GM21786 (cell line): ENCODE measurements around the gene ZSCAN26.
"Not testable (repeated sequence)": the region's sequence is repeated elsewhere in the genome, so short reads cannot be mapped to it uniquely, and the experiment has no call there.

ENCODE experiments used
- ATAC-seq: cut with Tn5 transposase; IDR thresholded peaks from one replicate; pipeline ENCODE4 v1.9.1; 2021; ENCODE audit not compliant: unreplicated experiment

The ZSCAN26 gene

GRCh38 chr6:28254121-28254519 is 12.8 kb upstream of the ZSCAN26 start:
- no peak for ATAC-seq

GRCh38 chr6:28257042-28257441 is 9.9 kb upstream of the ZSCAN26 start:
- ATAC-seq = no peak

- ATAC-seq = no peak
These were observed 7.8 kb upstream of the ZSCAN26 start, which contains the start of gene NKAPL for GRCh38 chr6:28258877-28259777. NKAPL (plus strand) TSS chr6:28259297; CDS start chr6:28259372, 75 bp downstream.

- no peak for ATAC-seq
These were observed 3.0 kb upstream of the ZSCAN26 start for GRCh38 chr6:28263922-28264321.

DNA sequence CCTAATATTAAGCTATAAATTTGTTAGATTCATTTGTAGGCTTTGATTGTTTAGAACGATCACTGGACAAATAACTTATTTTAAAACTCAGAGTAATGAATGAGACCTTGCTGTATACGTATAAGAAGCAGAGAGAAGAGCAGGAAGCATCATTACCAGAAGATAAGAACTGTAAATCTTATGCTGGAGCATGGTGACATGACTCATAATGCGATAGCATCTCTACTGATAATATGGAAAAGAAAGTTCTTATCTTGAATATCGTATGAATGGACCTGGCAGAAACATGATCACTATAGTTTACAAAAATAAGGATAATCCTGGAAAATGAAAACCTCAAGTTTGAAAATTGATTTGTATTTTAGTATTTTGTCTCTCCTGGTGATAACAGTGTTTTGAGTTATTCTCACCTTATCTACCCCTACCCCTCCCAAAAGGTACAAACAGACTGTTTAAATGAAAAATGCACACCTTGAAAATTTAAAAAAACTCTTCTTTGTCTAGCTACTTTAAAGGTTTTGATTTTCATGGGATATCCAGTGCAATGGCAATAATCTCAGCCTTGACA is 2.0 kb upstream of the ZSCAN26 start:
- no peak for ATAC-seq

DNA sequence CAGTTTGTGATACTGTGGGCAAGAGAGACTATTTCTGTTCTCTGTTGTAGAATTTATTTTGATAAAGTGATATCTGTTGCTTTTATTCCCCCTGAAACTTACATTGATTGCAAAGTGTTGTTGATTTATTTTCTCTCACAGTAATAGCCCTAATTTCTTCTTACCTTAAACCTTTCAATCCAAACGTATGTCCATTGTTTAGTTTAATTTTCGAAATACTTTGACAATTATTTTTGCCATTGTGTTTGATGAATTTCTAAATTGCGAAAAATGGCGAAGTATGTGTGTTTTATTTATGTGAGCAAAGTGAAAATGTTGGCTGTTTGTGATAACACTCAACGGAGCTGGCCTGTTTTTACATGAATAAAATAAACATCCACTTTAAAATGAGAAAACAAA is 381 bp upstream of the ZSCAN26 start:
- no peak for ATAC-seq

DNA sequence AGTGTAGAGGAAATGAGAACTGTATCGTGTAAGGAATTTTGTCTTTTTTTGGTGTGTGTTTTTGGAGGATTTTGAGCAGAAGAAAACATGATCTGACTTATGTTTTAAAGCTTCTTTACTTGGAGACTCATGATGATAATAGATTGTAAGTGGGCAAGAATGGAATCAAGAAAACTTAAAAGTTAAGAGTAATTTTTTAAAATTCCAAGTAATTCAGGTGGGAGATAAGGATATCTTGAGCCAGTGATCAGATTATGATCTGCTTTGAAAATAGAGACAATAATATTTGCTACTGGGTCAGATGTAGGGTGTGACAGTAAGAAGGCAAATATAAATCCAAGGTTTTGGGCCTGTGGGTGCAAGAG is 734 bp downstream of the ZSCAN26 start:
- no peak for ATAC-seq

DNA sequence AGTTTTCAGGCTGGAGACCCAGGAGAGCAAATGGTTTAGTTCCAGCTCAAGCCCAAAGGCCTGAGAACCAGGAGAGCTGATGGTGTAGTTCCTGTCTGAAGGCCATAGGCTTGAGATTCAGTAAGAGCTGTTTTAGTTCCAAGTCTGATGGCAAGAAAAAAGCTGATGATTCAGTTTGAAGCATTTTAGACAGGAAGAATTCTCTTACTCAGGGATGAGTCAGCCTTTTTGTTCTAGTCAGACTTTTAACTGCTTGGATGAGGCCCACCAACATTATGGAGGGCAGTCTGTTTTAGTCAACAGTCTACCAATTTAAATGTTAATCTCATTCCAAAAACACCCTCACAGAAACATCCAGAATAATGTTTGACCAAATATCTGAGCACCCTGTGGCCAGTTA is 2.5 kb downstream of the ZSCAN26 start:
- no peak for ATAC-seq

DNA sequence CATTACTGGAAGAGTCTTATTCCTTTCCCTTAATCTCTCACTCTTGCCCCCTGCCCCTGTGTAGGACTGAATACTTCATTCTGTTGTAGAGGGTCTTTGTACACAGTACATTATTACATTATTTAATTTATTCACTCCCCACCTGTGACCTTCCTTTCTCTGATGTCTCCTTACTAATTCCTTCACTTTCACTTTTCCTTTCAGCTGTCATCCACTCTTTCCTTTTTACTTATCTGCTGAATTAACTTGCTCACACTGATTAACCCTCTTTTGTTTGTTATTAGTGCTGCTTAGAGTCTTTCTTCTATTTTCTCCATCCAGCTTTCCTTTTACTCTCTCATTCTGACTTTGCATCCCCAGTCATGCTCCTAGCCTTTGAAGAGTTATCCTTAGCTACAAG is 7.9 kb downstream of the ZSCAN26 start:
- ATAC-seq = no peak

- no peak for ATAC-seq
These were observed 10.8 kb downstream of the ZSCAN26 start for GRCh38 chr6:28277746-28278145.

DNA sequence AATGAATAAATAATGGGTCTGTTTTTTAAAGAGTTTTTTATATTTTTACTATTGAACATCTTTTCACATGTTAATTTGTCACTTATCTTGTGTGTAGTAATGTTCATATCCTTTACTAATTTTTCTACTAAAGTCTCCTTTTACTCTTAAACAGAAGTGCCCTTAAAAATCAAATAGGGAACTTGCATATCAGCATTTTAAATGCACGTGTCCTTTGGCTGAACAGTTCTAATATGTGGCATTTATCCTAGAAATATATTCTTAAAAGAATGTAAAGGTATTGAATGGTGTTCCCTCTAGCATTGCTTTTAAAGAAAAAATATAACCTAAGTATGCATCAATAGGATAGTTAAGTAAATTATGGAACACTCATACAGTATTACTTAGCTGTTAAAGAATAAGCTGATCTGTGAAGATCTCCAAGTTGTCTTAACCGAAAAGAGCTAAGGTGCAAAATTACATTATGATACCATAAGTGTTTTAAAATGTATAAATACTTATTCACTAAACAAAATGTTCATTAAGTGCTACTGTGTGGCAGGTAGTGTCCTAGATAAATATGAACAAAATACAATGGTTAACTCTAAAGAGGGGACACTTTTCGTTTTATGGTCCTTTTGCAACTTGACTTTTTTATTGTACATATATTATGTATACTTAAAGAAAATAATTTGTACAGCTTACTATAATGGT is 13.8 kb downstream of the ZSCAN26 start:
- no peak for ATAC-seq

DNA sequence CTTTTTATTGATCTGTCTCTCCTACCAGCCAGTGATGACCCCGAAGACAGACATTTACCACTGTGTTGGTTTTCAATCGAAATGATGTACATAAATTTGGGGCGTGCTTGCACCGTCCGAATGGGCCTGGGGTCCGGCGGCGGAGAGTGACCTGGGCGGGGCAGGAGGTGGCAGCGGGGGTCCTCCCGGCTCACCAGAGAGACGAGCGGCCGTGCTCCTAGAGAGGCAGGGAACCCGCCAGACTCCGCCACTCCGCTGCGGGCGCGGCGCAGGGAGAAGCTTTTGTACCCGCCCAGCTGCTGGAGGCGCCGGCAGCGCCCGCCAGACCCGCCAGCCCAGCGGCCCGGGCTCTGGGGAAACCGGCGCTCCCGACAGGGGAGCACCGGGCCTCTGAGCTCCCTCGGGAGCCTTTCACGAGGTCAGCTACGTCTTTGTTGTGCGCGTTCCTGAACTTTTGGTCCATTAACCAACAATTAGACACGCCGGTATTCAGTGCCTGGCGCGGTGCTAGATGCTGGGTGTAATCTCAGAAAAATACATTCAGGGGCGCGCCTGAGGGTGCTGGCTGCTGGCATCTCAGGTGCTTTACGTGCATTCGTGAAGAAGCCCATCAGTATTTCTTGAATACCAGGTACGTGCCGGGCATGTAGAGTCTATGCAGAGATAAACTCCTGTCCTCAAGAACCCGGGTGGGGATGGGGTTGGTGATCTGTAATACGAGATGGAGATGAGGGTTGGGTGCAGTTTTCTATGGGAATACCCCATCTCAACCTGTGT is 14.5 kb downstream of the ZSCAN26 start, which contains the start of gene PGBD1:
TSS of gene PGBD1 (plus strand) at position 285 of the 777 bp plus-strand sequence. CDS start 2,242 bp downstream, outside the sequence.
- peak; percentile 84 for ATAC-seq

DNA sequence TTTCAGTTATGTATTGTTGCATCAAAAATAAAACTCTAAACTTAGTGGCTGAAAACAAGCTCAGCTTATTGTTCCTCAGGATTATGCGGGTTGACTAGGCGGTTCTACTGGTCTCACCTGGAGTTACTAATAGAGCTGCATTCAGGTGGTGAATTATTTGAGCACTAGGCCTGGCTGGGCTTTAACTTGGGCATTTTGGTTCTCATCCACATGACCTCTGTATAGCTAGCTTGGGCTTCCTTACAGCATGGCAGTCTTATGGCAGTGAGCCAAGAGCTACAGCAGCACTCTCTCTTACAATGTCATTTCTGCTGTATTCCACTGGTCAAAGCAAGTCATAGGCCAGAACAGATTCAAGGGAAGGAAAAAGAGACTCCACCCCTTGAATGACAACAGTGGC is 16.0 kb downstream of the ZSCAN26 start:
- ATAC-seq = no peak

DNA sequence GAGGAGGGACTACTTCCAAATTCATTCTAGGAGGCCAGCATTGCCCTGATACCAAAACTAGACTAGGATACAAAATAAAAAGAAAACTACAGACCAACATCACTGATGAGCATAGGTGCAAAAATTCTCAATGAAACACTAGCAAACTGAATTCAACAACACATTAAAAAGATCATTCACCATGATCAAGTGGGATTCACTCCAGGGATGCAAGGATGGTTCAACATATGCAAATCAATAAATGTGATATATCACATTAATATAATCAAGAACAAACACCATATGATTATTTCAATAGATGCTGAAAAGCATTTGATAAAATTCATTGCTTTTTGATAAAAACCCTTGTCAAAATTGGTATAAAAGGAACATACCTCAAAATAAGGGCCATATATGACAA is 24.6 kb downstream of the ZSCAN26 start:
- ATAC-seq = no peak

- no peak for ATAC-seq
These were observed 28.4 kb downstream of the ZSCAN26 start for GRCh38 chr6:28295326-28295725.

GRCh38 chr6:28296520-28297060 is 29.6 kb downstream of the ZSCAN26 start:
- no peak for ATAC-seq

DNA sequence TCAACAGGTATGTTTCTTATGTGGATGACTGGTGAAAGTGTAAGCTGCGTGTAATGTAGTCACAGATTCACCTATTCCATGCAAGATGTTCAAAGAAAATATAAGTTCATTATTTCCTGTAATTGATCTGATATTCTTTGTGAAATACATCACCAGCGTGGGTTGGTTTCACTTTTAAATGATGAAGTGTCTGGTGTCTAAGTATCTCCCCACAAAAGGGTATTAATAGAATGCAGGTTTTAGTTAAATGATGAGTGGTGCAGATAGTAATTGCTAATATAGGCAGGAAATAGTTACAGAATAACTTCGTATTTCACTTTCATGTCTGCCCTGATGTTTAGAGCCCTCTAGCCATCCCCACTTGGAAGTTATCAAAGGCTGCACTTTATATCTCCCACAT is 36.6 kb downstream of the ZSCAN26 start:
- peak; percentile 84 for ATAC-seq

GRCh38 chr6:28306363-28306762 is 39.4 kb downstream of the ZSCAN26 start:
- ATAC-seq = not testable (repeated sequence)

DNA sequence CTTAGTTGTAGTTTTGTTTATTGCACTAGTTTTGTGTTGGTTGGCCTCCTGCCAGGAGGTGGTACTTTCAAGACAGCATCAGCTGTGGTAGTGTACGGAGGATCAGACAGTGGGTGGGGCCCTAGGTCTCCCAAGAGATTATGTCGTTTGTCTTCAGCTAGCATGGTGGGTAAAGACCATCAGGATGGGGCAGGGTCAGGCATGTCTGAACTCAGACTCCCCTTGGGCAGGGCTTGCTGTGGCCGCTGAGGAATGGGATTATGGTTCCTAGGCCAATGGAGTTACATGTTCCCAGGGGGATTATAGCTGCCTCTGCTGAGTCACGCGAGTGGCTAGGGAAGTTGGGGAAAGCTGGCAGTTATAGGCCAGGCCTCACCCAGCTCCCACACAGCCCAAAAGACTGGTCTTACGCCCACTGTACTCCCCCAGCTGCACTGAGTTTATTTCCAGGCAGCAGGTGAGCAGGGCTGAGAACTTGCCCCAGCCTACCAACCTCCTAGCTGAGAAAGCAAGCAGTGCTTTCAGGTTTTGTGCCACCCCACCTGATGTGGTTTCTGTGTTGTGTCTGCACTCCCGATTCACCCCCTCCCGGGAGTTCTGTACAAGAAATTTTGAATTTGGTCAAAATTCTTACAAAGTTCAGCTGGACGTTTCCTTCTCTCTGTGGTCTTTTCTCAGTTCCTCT is 44.3 kb downstream of the ZSCAN26 start:
- ATAC-seq = no peak

- ATAC-seq = no peak
These were observed 46.0 kb downstream of the ZSCAN26 start for GRCh38 chr6:28312939-28313338.
